ENCODE data around the gene IPO8. TPM values are rescaled to one million over a fixed set of nuclear protein-coding genes. Genes with fewer than 3 reads are reported as not detected.

The IPO8 gene
- total RNA-seq, 1 experiment from 2014 or later: 48.0 TPM

GRCh38 chr12:30700216-30700900 is 4.7 kb upstream of the IPO8 start:
- TF ChIP-seq, protein P1, sequence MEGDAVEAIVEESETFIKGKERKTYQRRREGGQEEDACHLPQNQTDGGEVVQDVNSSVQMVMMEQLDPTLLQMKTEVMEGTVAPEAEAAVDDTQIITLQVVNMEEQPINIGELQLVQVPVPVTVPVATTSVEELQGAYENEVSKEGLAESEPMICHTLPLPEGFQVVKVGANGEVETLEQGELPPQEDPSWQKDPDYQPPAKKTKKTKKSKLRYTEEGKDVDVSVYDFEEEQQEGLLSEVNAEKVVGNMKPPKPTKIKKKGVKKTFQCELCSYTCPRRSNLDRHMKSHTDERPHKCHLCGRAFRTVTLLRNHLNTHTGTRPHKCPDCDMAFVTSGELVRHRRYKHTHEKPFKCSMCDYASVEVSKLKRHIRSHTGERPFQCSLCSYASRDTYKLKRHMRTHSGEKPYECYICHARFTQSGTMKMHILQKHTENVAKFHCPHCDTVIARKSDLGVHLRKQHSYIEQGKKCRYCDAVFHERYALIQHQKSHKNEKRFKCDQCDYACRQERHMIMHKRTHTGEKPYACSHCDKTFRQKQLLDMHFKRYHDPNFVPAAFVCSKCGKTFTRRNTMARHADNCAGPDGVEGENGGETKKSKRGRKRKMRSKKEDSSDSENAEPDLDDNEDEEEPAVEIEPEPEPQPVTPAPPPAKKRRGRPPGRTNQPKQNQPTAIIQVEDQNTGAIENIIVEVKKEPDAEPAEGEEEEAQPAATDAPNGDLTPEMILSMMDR (conservative IDR thresholded peaks at IDR 0.05): no peak
- no CpG with 5 or more reads among the region's 6 CpGs for WGBS (ENCODE audit: extremely low coverage, insufficient read length, low lambda C conversion rate)
- no peak overlapping the region for H3K14ac ChIP-seq (ENCODE audit: insufficient read depth, low read length)
- no peak overlapping the region for H3K27ac Mint-ChIP-seq
- no peak overlapping the region for H4K5ac ChIP-seq (ENCODE audit: insufficient read length, low read depth, low read length)
- no peak overlapping the region for H4K8ac ChIP-seq (replicated peaks; ENCODE audit: insufficient read length, low read depth, low read length)
- H3K79me1 ChIP-seq (ENCODE audit: insufficient read depth, low read depth, low read length, poor library complexity, severe bottlenecking): no peaks in the 10 kb centered on the region
- H2BK15ac ChIP-seq (ENCODE audit: low read depth, low read length): no peak overlapping the region
- H4K91ac ChIP-seq (ENCODE audit: insufficient read length, low read depth, low read length): no peak overlapping the region
- no peak overlapping the region for H2BK120ac ChIP-seq (ENCODE audit: low read depth, low read length, poor library complexity, severe bottlenecking)
- H3K4me2 ChIP-seq (ENCODE audit: insufficient read depth, insufficient read length, low read length): no peak overlapping the region
- no peaks in the 10 kb centered on the region for H3K9me3 ChIP-seq (ENCODE audit: control insufficient read depth, low read depth, low read length)
- no peak overlapping the region for H2BK20ac ChIP-seq (ENCODE audit: low read depth, low read length, poor library complexity, severe bottlenecking)
- H3K18ac ChIP-seq (ENCODE audit: insufficient read length, low read depth, low read length): no peak overlapping the region
- H2BK5ac ChIP-seq (ENCODE audit: insufficient read length, low read length): no peak overlapping the region
- H3K9me3 Mint-ChIP-seq: no peaks in the 10 kb centered on the region
- no peak overlapping the region for H2AFZ ChIP-seq (ENCODE audit: low read length)
- no peaks in the 10 kb centered on the region for H3K79me2 ChIP-seq (ENCODE audit: insufficient read depth, low read length)
- no peak overlapping the region for H3T11ph ChIP-seq (ENCODE audit: low read length)
- H3K4me1 Mint-ChIP-seq: peaks cover 8 to 12% of the 10 kb centered on the region in 2 experiments; a peak in 3 of 4 replicates
- H3K27me3 ChIP-seq (ENCODE audit: insufficient read depth, low read length): no peaks in the 10 kb centered on the region
- no peak overlapping the region for H2AK5ac ChIP-seq (ENCODE audit: insufficient read length, low read length)
- H3K27ac ChIP-seq (ENCODE audit: insufficient read length, low read depth, low read length): no peak overlapping the region
- no peak overlapping the region for H2BK12ac ChIP-seq (ENCODE audit: insufficient read length, low read depth, low read length)
- no peak overlapping the region for H3K9ac ChIP-seq (ENCODE audit: extremely low read depth, insufficient read length, low read length)
- no peaks in the 10 kb centered on the region; a peak in 1 of 7 replicates for H3K36me3 Mint-ChIP-seq (ENCODE audit: insufficient read depth in 1 of 3, low read depth in 3 of 3)
- H4K20me1 ChIP-seq (ENCODE audit: control insufficient read depth, insufficient read depth, insufficient read length): no peaks in the 10 kb centered on the region
- no peaks in the 10 kb centered on the region for H3K27me3 Mint-ChIP-seq (ENCODE audit: low read depth)
- H3K23me2 ChIP-seq (ENCODE audit: insufficient read length, low read depth, low read length, poor library complexity, severe bottlenecking): peaks cover 2% of the 10 kb centered on the region
- no peak overlapping the region for H3K4ac ChIP-seq (ENCODE audit: low read depth, low read length)
- H3K4me3 Mint-ChIP-seq: no peak overlapping the region
- H3K4me1 ChIP-seq (ENCODE audit: insufficient read depth, low read length): no peaks in the 10 kb centered on the region
- no peak overlapping the region for H3K56ac ChIP-seq (ENCODE audit: insufficient read length, low read depth, low read length)
- no peak overlapping the region for H3K23ac ChIP-seq (ENCODE audit: insufficient read length, low read depth, low read length)
- no peak for DNase-seq

Data from H9 (cell line).